Nephron (organoid): Measurements from ENCODE around the gene RCAN2.
A peak's percentile ranks its signal among the peaks of the same experiment; 100 is the strongest.

Source experiments
- H3K27ac Mint-ChIP-seq, 3 experiments: 2 replicates each; pipeline ENCODE4 v1.8.0; 2020; ENCODE audit warnings: mixed read lengths in 3 of 3, mild to moderate bottlenecking in 2 of 3, moderate library complexity in 1 of 3
- H3K27me3 Mint-ChIP-seq: 2 replicates; pipeline ENCODE4 v1.8.0; 2021; ENCODE audit warnings: low read depth, mild to moderate bottlenecking, moderate library complexity, mixed read lengths
- H3K36me3 Mint-ChIP-seq: 2 replicates; pipeline ENCODE4 v1.8.0; 2020; ENCODE audit warnings: low read depth, mixed read lengths
- H3K4me1 Mint-ChIP-seq: 2 replicates; pipeline ENCODE4 v1.8.0; 2020; ENCODE audit warnings: mixed read lengths
- H3K4me3 Mint-ChIP-seq, 3 experiments: 2 replicates each; pipeline ENCODE4 v1.8.0; 2020; ENCODE audit warnings: mild to moderate bottlenecking in 3 of 3, mixed read lengths in 3 of 3, moderate library complexity in 2 of 3
- H3K9me3 Mint-ChIP-seq: 2 replicates; pipeline ENCODE4 v1.8.0; 2020; ENCODE audit warnings: mixed read lengths
- CTCF ChIP-seq, 3 experiments: fragments of 200-600 bp; sonication (generic); IDR thresholded peaks; one replicate each; pipeline ENCODE4 v1.5.0; 2021; ENCODE audit warnings: antibody characterized with exemption in 3 of 3; ENCODE audit not compliant: unreplicated experiment in 3 of 3

Gene RCAN2

GRCh38 chr6:46456297-46456696 lies 35.0 kb downstream of the RCAN2 start:
- peaks cover 3% of the 10 kb centered on the region for H3K9me3 Mint-ChIP-seq
- H3K4me3 Mint-ChIP-seq: no peak overlapping the region
- no peaks in the 10 kb centered on the region for H3K36me3 Mint-ChIP-seq
- peaks cover 13% of the 10 kb centered on the region for H3K4me1 Mint-ChIP-seq
- TF ChIP-seq CTCF (IDR thresholded peaks at IDR 0.05; ENCODE audit: unreplicated experiment in 3 of 3): no peak
- H3K27ac Mint-ChIP-seq: no peak overlapping the region
- H3K27me3 Mint-ChIP-seq: peaks cover 5% of the 10 kb centered on the region

- Mint-ChIP-seq H3K36me3 (peaks cover 5% of the 10 kb centered on the region), H3K4me1 (peaks cover 13% of the 10 kb centered on the region), H3K4me3 (no peak overlapping the region), H3K27ac (no peak overlapping the region), H3K9me3 (peaks cover 3% of the 10 kb centered on the region), H3K27me3 (no peaks in the 10 kb centered on the region)
- no peak for TF ChIP-seq CTCF (IDR thresholded peaks at IDR 0.05; ENCODE audit: unreplicated experiment in 3 of 3)
These were observed 36.6 kb downstream of the RCAN2 start for GRCh38 chr6:46454691-46455090.

- Mint-ChIP-seq H3K4me3 (no peak overlapping the region), H3K9me3 (peaks cover 5% of the 10 kb centered on the region), H3K4me1 (peaks cover 13% of the 10 kb centered on the region), H3K36me3 (peaks cover 6% of the 10 kb centered on the region), H3K27ac (peak overlapping the region in 1 of 3 experiments; percentile 47), H3K27me3 (no peaks in the 10 kb centered on the region)
- TF ChIP-seq CTCF (IDR thresholded peaks at IDR 0.05; ENCODE audit: unreplicated experiment in 3 of 3): no peak
These were observed 37.4 kb downstream of the RCAN2 start for GRCh38 chr6:46453741-46454316.

- Mint-ChIP-seq H3K4me1 (peaks cover 13% of the 10 kb centered on the region), H3K9me3 (peaks cover 10% of the 10 kb centered on the region), H3K27ac (no peak overlapping the region), H3K27me3 (no peaks in the 10 kb centered on the region), H3K36me3 (peaks cover 9% of the 10 kb centered on the region), H3K4me3 (no peak overlapping the region)
- no peak for TF ChIP-seq CTCF (IDR thresholded peaks at IDR 0.05; ENCODE audit: unreplicated experiment in 3 of 3)
These were observed 38.0 kb downstream of the RCAN2 start for GRCh38 chr6:46453216-46453615.

- Mint-ChIP-seq H3K4me1 (peaks cover 13% of the 10 kb centered on the region), H3K27ac (no peak overlapping the region)
- TF ChIP-seq CTCF (IDR thresholded peaks at IDR 0.05; ENCODE audit: unreplicated experiment in 3 of 3): no peak
These were observed 38.8 kb downstream of the RCAN2 start for GRCh38 chr6:46452312-46452917.

GRCh38 chr6:46451343-46451742 lies 39.9 kb downstream of the RCAN2 start:
- no peak overlapping the region for H3K27ac Mint-ChIP-seq
- H3K27me3 Mint-ChIP-seq: no peaks in the 10 kb centered on the region
- H3K36me3 Mint-ChIP-seq: peaks cover 9% of the 10 kb centered on the region
- no peak overlapping the region for H3K4me3 Mint-ChIP-seq
- H3K4me1 Mint-ChIP-seq: peaks cover 13% of the 10 kb centered on the region
- H3K9me3 Mint-ChIP-seq: peaks cover 20% of the 10 kb centered on the region
- TF ChIP-seq CTCF (IDR thresholded peaks at IDR 0.05; ENCODE audit: unreplicated experiment in 3 of 3): no peak

More at GRCh38 chr6:46452312-46452917, 38.8 kb downstream of the RCAN2 start:
- H3K36me3 Mint-ChIP-seq: peaks cover 9% of the 10 kb centered on the region
- no peak overlapping the region for H3K4me3 Mint-ChIP-seq
- H3K27me3 Mint-ChIP-seq: no peaks in the 10 kb centered on the region
- H3K9me3 Mint-ChIP-seq: peaks cover 16% of the 10 kb centered on the region
